ENCODE results near the gene MMD2.
"Not testable (repeated sequence)": the region's sequence is repeated elsewhere in the genome, so short reads cannot be mapped to it uniquely, and the experiment has no call there.

Gene MMD2

DNA sequence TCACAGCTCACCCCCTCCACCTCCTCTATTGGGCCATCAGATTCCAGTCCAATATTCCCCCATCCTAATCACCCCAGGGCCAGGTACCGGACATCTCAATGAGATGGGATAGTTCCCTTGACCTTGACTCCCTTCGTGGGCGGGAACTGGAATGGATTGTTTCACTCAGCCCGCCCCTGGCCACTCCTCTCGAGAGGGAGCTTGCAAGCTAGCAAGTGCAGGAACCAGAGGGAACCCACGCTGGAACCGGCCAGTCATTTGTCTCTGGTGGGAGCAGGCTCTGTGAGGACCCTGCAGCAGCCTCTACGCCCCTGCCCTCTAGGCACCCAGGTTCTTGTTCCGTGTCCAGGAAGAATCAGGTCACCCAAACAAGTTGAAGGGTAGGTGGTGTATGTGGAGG is 64.5 kb downstream of the MMD2 start:
- Mint-ChIP-seq H3K27me3 (ENCODE audit: low read depth) (peaks cover 18% of the 10 kb centered on the region), H3K4me1 (no peaks in the 10 kb centered on the region), H3K36me3 (ENCODE audit: low read depth) (no peaks in the 10 kb centered on the region), H3K9me3 (peaks cover 8% of the 10 kb centered on the region), H3K27ac (no peak overlapping the region), H3K4me3 (no peak overlapping the region)
- TF ChIP-seq, protein P1, sequence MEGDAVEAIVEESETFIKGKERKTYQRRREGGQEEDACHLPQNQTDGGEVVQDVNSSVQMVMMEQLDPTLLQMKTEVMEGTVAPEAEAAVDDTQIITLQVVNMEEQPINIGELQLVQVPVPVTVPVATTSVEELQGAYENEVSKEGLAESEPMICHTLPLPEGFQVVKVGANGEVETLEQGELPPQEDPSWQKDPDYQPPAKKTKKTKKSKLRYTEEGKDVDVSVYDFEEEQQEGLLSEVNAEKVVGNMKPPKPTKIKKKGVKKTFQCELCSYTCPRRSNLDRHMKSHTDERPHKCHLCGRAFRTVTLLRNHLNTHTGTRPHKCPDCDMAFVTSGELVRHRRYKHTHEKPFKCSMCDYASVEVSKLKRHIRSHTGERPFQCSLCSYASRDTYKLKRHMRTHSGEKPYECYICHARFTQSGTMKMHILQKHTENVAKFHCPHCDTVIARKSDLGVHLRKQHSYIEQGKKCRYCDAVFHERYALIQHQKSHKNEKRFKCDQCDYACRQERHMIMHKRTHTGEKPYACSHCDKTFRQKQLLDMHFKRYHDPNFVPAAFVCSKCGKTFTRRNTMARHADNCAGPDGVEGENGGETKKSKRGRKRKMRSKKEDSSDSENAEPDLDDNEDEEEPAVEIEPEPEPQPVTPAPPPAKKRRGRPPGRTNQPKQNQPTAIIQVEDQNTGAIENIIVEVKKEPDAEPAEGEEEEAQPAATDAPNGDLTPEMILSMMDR (IDR thresholded peaks at IDR 0.05; ENCODE audit: unreplicated experiment in 3 of 3): no peak

DNA sequence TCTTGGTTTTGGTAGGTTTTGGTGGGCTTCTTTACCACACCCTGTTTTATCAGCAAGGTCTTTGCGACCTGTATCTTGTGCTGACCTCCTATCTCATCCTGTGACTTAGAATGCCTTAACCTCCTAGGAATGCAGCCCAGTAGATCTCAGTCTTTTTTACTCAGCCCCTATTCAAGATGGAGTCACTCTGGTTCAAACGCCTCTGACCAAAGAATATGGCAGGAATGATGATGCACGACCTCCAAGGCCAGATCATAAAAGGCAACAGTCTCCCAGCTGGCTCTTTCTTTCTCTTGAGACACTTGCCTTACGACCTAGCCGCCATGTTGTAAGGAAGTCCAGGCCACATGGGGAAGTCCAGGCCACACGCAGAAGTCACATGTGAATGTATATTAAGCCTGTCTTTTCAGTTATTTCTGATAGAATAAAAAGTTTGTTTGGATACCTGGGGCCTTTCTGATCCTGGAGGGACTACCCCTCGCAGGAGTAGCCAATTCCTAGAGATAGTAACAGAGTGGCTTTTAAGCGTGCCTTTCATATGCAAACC is 65.0 kb downstream of the MMD2 start:
- no peak overlapping the region for H3K4me3 Mint-ChIP-seq
- TF ChIP-seq, protein P1 (IDR thresholded peaks at IDR 0.05; ENCODE audit: unreplicated experiment in 3 of 3): no peak
- no peaks in the 10 kb centered on the region for H3K36me3 Mint-ChIP-seq (ENCODE audit: low read depth)
- no peaks in the 10 kb centered on the region for H3K4me1 Mint-ChIP-seq
- peaks cover 23% of the 10 kb centered on the region for H3K27me3 Mint-ChIP-seq (ENCODE audit: low read depth)
- peaks cover 8% of the 10 kb centered on the region for H3K9me3 Mint-ChIP-seq
- no peak overlapping the region for H3K27ac Mint-ChIP-seq

DNA sequence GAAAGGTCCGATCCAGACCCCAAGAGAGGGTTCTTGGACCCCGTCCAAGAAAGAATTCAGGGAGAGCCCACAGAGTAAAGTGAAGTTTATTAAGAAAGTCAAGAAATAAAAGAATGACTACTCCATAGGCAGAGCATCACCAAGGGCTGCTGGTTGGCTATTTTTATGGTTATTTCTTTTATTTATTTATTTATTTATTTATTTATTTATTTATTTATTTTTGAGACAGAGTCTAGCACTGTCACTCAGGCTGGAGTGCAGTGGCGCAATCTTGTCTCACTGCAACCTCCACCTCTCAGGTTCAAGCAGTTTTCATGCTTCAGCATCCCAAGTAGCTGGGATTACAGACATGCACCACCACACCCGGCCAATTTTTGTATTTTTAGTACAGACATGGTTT is 65.8 kb downstream of the MMD2 start:
- H3K27me3 Mint-ChIP-seq (ENCODE audit: low read depth): peaks cover 24% of the 10 kb centered on the region
- H3K4me3 Mint-ChIP-seq; H3K27ac Mint-ChIP-seq; H3K9me3 Mint-ChIP-seq; H3K36me3 Mint-ChIP-seq (ENCODE audit: low read depth); H3K4me1 Mint-ChIP-seq: not testable (repeated sequence)

DNA sequence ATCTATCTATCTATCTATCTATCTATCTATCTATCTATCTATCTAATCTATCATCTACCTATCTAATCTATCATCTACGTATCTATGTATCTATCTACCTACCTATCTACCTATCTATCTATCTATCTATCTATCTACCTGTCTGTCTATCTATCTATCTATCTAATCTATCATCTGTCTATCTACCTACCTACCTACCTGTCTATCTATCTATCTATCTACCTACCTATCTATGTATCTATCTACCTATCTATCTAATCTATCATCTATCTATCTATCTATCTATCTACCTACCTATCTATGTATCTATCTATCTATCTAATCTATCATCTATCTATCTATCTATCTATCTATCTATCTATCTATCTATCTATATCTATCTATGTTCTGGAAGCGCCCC is 67.5 kb downstream of the MMD2 start:
- H3K4me3 Mint-ChIP-seq; H3K36me3 Mint-ChIP-seq (ENCODE audit: low read depth); H3K4me1 Mint-ChIP-seq; H3K27ac Mint-ChIP-seq; H3K9me3 Mint-ChIP-seq: not testable (repeated sequence)
- H3K27me3 Mint-ChIP-seq (ENCODE audit: low read depth): peaks cover 24% of the 10 kb centered on the region

DNA sequence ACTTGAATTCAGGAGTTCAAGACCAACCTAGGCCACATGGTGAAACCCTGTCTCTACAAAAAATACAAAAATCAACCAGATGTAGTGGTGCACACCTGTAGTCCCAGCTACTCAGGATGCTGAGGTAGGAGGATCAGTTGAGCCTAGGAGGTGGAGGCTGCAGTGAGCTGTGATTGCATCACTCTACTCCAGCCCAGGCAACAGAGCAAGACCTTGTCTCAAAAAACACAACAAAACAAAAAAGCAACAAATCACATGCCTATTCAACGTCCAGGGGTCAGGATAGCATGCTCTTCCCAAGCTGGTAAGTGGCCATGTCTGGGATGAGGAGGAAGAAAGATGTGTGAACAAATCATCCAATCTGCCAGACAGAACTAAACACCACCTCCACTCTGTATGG is 69.3 kb downstream of the MMD2 start:
- Mint-ChIP-seq H3K36me3 (ENCODE audit: low read depth) (no peaks in the 10 kb centered on the region), H3K27ac (no peak overlapping the region), H3K4me3 (no peak overlapping the region), H3K9me3 (peaks cover 7% of the 10 kb centered on the region), H3K4me1 (no peaks in the 10 kb centered on the region), H3K27me3 (ENCODE audit: low read depth) (peaks cover 24% of the 10 kb centered on the region)
- TF ChIP-seq, protein P1 (IDR thresholded peaks at IDR 0.05; ENCODE audit: unreplicated experiment in 3 of 3): no peak

DNA sequence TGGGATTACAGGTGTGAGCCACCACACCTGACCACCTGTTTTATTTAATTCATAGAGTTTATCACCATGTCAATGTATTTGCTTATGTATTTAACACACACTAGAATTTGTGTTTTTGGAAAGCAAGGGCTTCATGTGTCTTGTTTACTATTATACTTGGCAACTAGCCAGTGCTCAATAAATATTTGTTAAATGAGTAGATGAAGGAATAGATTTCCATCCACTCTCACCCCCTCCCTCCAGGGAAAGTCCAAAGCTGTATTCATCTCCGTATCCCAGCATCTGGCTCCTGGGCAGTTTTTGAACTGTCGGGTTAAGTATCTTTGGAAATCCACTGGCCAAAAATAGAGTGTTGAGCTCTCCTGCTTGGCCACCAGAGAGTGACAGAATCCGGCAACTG is 70.8 kb downstream of the MMD2 start:
- TF ChIP-seq, protein P1 (IDR thresholded peaks at IDR 0.05; ENCODE audit: unreplicated experiment in 3 of 3): no peak
- H3K27ac Mint-ChIP-seq: no peak overlapping the region
- H3K9me3 Mint-ChIP-seq: peaks cover 2% of the 10 kb centered on the region
- no peak overlapping the region for H3K4me3 Mint-ChIP-seq
- H3K27me3 Mint-ChIP-seq (ENCODE audit: low read depth): peaks cover 18% of the 10 kb centered on the region
- no peaks in the 10 kb centered on the region for H3K4me1 Mint-ChIP-seq
- no peaks in the 10 kb centered on the region for H3K36me3 Mint-ChIP-seq (ENCODE audit: low read depth)

DNA sequence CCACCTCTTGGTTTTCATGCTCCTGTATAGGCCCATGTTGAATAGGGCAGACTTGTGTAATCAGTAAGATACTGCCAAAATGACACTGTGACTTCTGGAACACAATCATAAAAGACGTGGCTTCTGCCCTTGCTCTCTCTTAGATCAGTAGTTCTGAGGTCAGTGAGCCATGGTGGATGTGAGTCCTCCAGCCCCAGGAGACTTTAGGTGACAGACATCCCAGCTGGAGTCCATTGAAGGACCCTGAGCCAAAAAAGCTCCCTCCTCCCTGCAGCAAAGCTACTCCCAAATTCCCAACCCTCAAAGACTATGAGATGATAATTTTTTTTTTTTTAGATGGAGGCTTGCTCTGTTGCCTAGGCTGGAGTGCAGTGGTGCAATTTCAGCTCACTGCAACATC is 72.3 kb downstream of the MMD2 start:
- TF ChIP-seq, protein P1 (IDR thresholded peaks at IDR 0.05; ENCODE audit: unreplicated experiment in 3 of 3): no peak
- H3K36me3 Mint-ChIP-seq (ENCODE audit: low read depth): no peaks in the 10 kb centered on the region
- H3K27ac Mint-ChIP-seq: no peak overlapping the region
- no peaks in the 10 kb centered on the region for H3K9me3 Mint-ChIP-seq
- peaks cover 12% of the 10 kb centered on the region for H3K4me1 Mint-ChIP-seq
- no peak overlapping the region for H3K4me3 Mint-ChIP-seq
- H3K27me3 Mint-ChIP-seq (ENCODE audit: low read depth): peaks cover 27% of the 10 kb centered on the region

Measured in nephron (organoid).